B cell (primary cell): ENCODE data around the gene GTF2A1L. TPM values are rescaled to one million over a fixed set of nuclear protein-coding genes. Genes with fewer than 3 reads are reported as not detected.

ENCODE experiments used
- ATAC-seq: fragments of 200-7000 bp; cut with Tn5 transposase; one replicate; pipeline ENCODE4 v1.10.0; 2021; ENCODE audit warnings: low read depth, mild to moderate bottlenecking, moderate number of reproducible peaks, moderate library complexity
- CTCF ChIA-PET: fragments of 350-600 bp; sonication (Branson Sonifier 250); formaldehyde crosslinking; loops from one replicate; lab custom pipeline; 2021; ENCODE audit warnings: antibody characterized with exemption, inconsistent platforms; lab: Charles Lee
- POLR2A ChIA-PET: fragments of 350-600 bp; sonication (Branson Sonifier 250); formaldehyde crosslinking; loops from one replicate; lab custom pipeline; 2021; ENCODE audit warnings: antibody characterized with exemption; lab: Charles Lee
- DNase-seq: peaks from one replicate; pipeline ENCODE4 v3.0.0; 2013
- H2AFZ ChIP-seq: 2 replicates; pipeline ENCODE4 v1.6.1; 2012; ENCODE audit warnings: mild to moderate bottlenecking, low read depth, low read length; ENCODE audit not compliant: insufficient read depth, poor library complexity, severe bottlenecking
- H3K27ac ChIP-seq, 2 donors: 1 replicate in 1 of 2; 2 replicates in 1 of 2; pipeline ENCODE4 v1.5.1; 2012 to 2013; ENCODE audit warnings: low read length in 2 of 2, mild to moderate bottlenecking in 2 of 2, moderate library complexity in 1 of 2
- H3K27me3 ChIP-seq, 4 experiments: fragments of 200-600 bp in 1 of 4; sonication (generic) in 1 of 4; replicated peaks in 1 of 4; 1 replicate in 2 of 4; 2 replicates in 2 of 4; pipeline versions ENCODE4 v1.6.1 to v1.7.0; 2013 to 2016; ENCODE audit warnings: low read length in 3 of 4, mild to moderate bottlenecking in 2 of 4, mixed read lengths in 1 of 4, moderate library complexity in 1 of 4; ENCODE audit not compliant: insufficient read depth in 4 of 4, control insufficient read depth in 3 of 4; ENCODE audit errors: control extremely low read depth in 1 of 4
- H3K36me3 ChIP-seq, 2 experiments: replicated peaks in 1 of 2; 1 replicate in 1 of 2; 2 replicates in 1 of 2; pipeline versions ENCODE4 v1.6.1 to v1.7.1; 2013; ENCODE audit warnings: low read length in 1 of 2; ENCODE audit not compliant: insufficient read depth in 2 of 2, control insufficient read depth in 1 of 2; ENCODE audit errors: control extremely low read depth in 1 of 2, extremely low read depth in 1 of 2
- H3K4me1 ChIP-seq, 2 donors: fragments of 200-600 bp in 1 of 2; sonication (generic) in 1 of 2; 1 replicate in 1 of 2; 2 replicates in 1 of 2; pipeline versions ENCODE4 v1.5.1 to v1.6.1; 2013 to 2017; ENCODE audit warnings: low read length in 2 of 2; ENCODE audit not compliant: control insufficient read depth in 2 of 2, insufficient read depth in 2 of 2
- H3K4me2 ChIP-seq: replicated peaks from 2 replicates; pipeline ENCODE3; 2012; ENCODE audit warnings: mild to moderate bottlenecking, low read depth, low read length; ENCODE audit not compliant: poor library complexity, severe bottlenecking
- H3K4me3 ChIP-seq, 5 experiments: fragments of 200-600 bp in 1 of 5; sonication (generic) in 1 of 5; 1 replicate in 3 of 5; 2 replicates in 2 of 5; pipeline versions ENCODE4 v1.5.1 to v1.7.0; 2011 to 2016; ENCODE audit warnings: low read length in 4 of 5, mild to moderate bottlenecking in 4 of 5, low read depth in 2 of 5, control low read depth in 1 of 5, moderate library complexity in 1 of 5; ENCODE audit not compliant: insufficient read depth in 1 of 5; ENCODE audit errors: control extremely low read depth in 1 of 5, extremely low read depth in 1 of 5
- H3K79me2 ChIP-seq: fragments of 200-600 bp; sonication (generic); one replicate; pipeline ENCODE4 v1.6.0; 2016; ENCODE audit warnings: low read length; ENCODE audit not compliant: control insufficient read depth, insufficient read depth
- H3K9ac ChIP-seq: fragments of 200-600 bp; sonication (generic); 2 replicates; pipeline ENCODE4 v1.6.1; 2017; ENCODE audit warnings: mild to moderate bottlenecking, low read length, moderate library complexity
- H3K9me3 ChIP-seq, 3 donors: one replicate each; pipeline versions ENCODE4 v1.6.1 to v1.7.1; 2013; ENCODE audit warnings: low read length in 2 of 3; ENCODE audit not compliant: control insufficient read depth in 2 of 3, insufficient read depth in 1 of 3; ENCODE audit errors: control extremely low read depth in 1 of 3
- H4K20me1 ChIP-seq: 2 replicates; pipeline ENCODE4 v1.6.0; 2012; ENCODE audit warnings: mild to moderate bottlenecking, low read length; ENCODE audit not compliant: insufficient read depth, control insufficient read depth, poor library complexity, severe bottlenecking
- H3K27ac Mint-ChIP-seq: one replicate; pipeline ENCODE4 v1.8.0; 2021; ENCODE audit warnings: mixed read lengths
- H3K27me3 Mint-ChIP-seq: one replicate; pipeline ENCODE4 v1.8.0; 2021; ENCODE audit warnings: mixed read lengths
- H3K4me1 Mint-ChIP-seq: one replicate; pipeline ENCODE4 v1.8.0; 2021; ENCODE audit warnings: mixed read lengths
- H3K4me3 Mint-ChIP-seq: one replicate; pipeline ENCODE4 v1.8.0; 2021; ENCODE audit warnings: mixed read lengths
- H3K9me3 Mint-ChIP-seq: one replicate; pipeline ENCODE4 v1.8.0; 2022; ENCODE audit warnings: mixed read lengths; ENCODE audit not compliant: insufficient read depth
- CTCF ChIP-seq: fragments of 200-600 bp; IDR thresholded peaks from one replicate; pipeline ENCODE4 v1.8.0; 2022; ENCODE audit warnings: antibody characterized with exemption, mild to moderate bottlenecking
- EZH2 ChIP-seq: IDR thresholded peaks from 2 replicates; pipeline ENCODE4 v1.6.1; 2012; ENCODE audit warnings: borderline replicate concordance, low read depth, mild to moderate bottlenecking, moderate library complexity, low read length; ENCODE audit not compliant: insufficient read depth, poor library complexity, severe bottlenecking
- WGBS: methylation state at CpG from one replicate; pipeline ENCODE4 v1.1.5; 2013; ENCODE audit warnings: missing lambda C conversion rate; ENCODE audit not compliant: insufficient coverage; 5-methylcytosine and 5-hydroxymethylcytosine counted together
- intact Hi-C: fragments of 100-400 bp; cut with micrococcal nuclease; formaldehyde crosslinking; loops from one replicate; pipeline ENCODE4 v1.10.0; 2022
- polyA plus RNA-seq: library from polyadenylated mRNA; depleted of rRNA; stranded (reverse); fragments of >200 nt; gene quantifications from 2 replicates; pipeline ENCODE4 v1.2.3, GENCODE V29; 2012
- total RNA-seq, 2 donors: library from RNA; stranded (reverse); fragments of 120-200 nt in 1 of 2; gene quantifications; 1 replicate in 1 of 2; 2 replicates in 1 of 2; pipeline versions ENCODE4 v1.2.3 to v1.2.4, GENCODE V29; 2013 to 2022

Gene GTF2A1L
- total and polyA plus RNA-seq, 2 donors (not counting 1 experiment from before 2014, with no cell fraction given), result not detected

- no peak overlapping the region for H3K27ac Mint-ChIP-seq
- Histone ChIP-seq H3K9me3 (no peaks in the 10 kb centered on the region), H3K9ac (no peak overlapping the region), H3K36me3 (no peaks in the 10 kb centered on the region), H2AFZ (no peak overlapping the region), H3K4me2 (no peak overlapping the region), H3K79me2 (no peaks in the 10 kb centered on the region), H3K4me3 (no peak overlapping the region), H3K27me3 (peaks cover 0 to 2% (median 0%) of the 10 kb centered on the region in 4 experiments), H4K20me1 (no peaks in the 10 kb centered on the region), H3K4me1 (no peaks in the 10 kb centered on the region), H3K27ac (no peak overlapping the region)
- no CpG with 5 or more reads among the region's 3 CpGs for WGBS
- ChIA-PET POLR2A (no interaction called here), CTCF (no interaction called here)
- TF ChIP-seq EZH2 (no peak), CTCF (no peak)
- H3K4me3 Mint-ChIP-seq, result no peak overlapping the region
- intact Hi-C loops, result no loop called here
- no peaks in the 10 kb centered on the region for H3K4me1 Mint-ChIP-seq
- ATAC-seq (no peak), DNase-seq (no peak)
- peaks cover 9% of the 10 kb centered on the region for H3K27me3 Mint-ChIP-seq
- no peaks in the 10 kb centered on the region for H3K9me3 Mint-ChIP-seq
These were observed 76.5 kb downstream of the GTF2A1L start for GRCh38 chr2:48694149-48694548.

- TF ChIP-seq EZH2 (no peak), CTCF (no peak)
- Histone ChIP-seq H3K27ac (no peak overlapping the region), H3K4me2 (no peak overlapping the region), H3K4me3 (no peak overlapping the region), H2AFZ (no peak overlapping the region), H3K79me2 (no peaks in the 10 kb centered on the region), H3K9ac (no peak overlapping the region), H3K36me3 (no peaks in the 10 kb centered on the region), H3K27me3 (peaks cover 0 to 2% (median 0%) of the 10 kb centered on the region in 4 experiments), H3K4me1 (no peaks in the 10 kb centered on the region), H3K9me3 (no peaks in the 10 kb centered on the region), H4K20me1 (no peaks in the 10 kb centered on the region)
- Mint-ChIP-seq H3K27ac (no peak overlapping the region), H3K4me3 (no peak overlapping the region), H3K9me3 (no peaks in the 10 kb centered on the region), H3K4me1 (no peaks in the 10 kb centered on the region), H3K27me3 (peaks cover 9% of the 10 kb centered on the region)
- intact Hi-C loops, result no loop called here
- ChIA-PET CTCF (no interaction called here), POLR2A (no interaction called here)
- DNase-seq (no peak), ATAC-seq (no peak)
These were observed 78.3 kb downstream of the GTF2A1L start for GRCh38 chr2:48695991-48696390.
